K562 (cell line): ENCODE measurements around the gene TRMT2A. TPM values are rescaled to one million over a fixed set of nuclear protein-coding genes. Genes with fewer than 3 reads are reported as not detected.

Source experiments
- ATAC-seq: fragments of 200-7000 bp; cut with Tn5 transposase; 3 replicates; pipeline ENCODE4 v1.9.1; 2020; ENCODE audit warnings: moderate library complexity
- BruUV-seq: library from RNA; stranded (reverse); fragments of 400-500 nt; replicated peaks from 2 replicates; lab custom pipeline; 2021; lab: Mats Ljungman, UMichigan
- CTCF ChIA-PET: fragments of 300-600 bp; formaldehyde crosslinking; extraction: SDS; loops from one replicate; lab custom pipeline; 2021; ENCODE audit warnings: low intra/inter-chr PET ratio; lab: Yijun Ruan, JAX
- POLR2A ChIA-PET: fragments of 300-600, 350-650 bp; sonication (Branson Sonifier 250); formaldehyde crosslinking; extraction: SDS; loops from one replicate; lab custom pipeline; 2021; ENCODE audit warnings: antibody characterized with exemption, inconsistent platforms; lab: Yijun Ruan, JAX
- DNase-seq, 4 experiments: peaks; one replicate each; pipeline versions ENCODE4 v3.0.0 to v3.0.0-alpha.2; 2011 to 2018; ENCODE audit warnings: low spot score in 3 of 4, mixed read lengths in 3 of 4; ENCODE audit errors: extremely low read depth in 1 of 4
- FAIRE-seq: peaks from 2 replicates; lab custom pipeline; 2011; peaks lifted over from hg19 to GRCh38; lab: Jason Lieb, UNC
- H2AFZ ChIP-seq: 2 replicates; pipeline ENCODE4 v1.6.0; 2011; ENCODE audit warnings: low read depth, low read length, control low read depth, inconsistent platforms
- H3K27ac ChIP-seq: fragments of 200-600 bp; 3 replicates; pipeline ENCODE4 v1.8.0; 2011; ENCODE audit warnings: low read depth, mild to moderate bottlenecking, control low read depth, inconsistent platforms, low read length, moderate library complexity, mixed read lengths; ENCODE audit errors: extremely low read depth
- H3K27me3 ChIP-seq, 2 experiments: fragments of 300-600 bp in 1 of 2; 2 replicates in 1 of 2; 3 replicates in 1 of 2; pipeline versions ENCODE4 v1.6.0 to v1.8.0; 2011; ENCODE audit warnings: inconsistent platforms in 2 of 2, low read length in 2 of 2, mild to moderate bottlenecking in 1 of 2, mixed read lengths in 1 of 2, moderate library complexity in 1 of 2; ENCODE audit not compliant: control insufficient read depth in 2 of 2, insufficient read depth in 2 of 2
- H3K36me3 ChIP-seq: fragments of 300-600 bp; 3 replicates; pipeline ENCODE4 v1.8.0; 2011; ENCODE audit warnings: mild to moderate bottlenecking, low read length, inconsistent platforms; ENCODE audit not compliant: control insufficient read depth, insufficient read depth
- H3K4me1 ChIP-seq, 2 experiments: fragments of 200-600 bp in 1 of 2; replicated peaks in 1 of 2; 2 replicates in 1 of 2; 3 replicates in 1 of 2; pipeline versions ENCODE4 v1.5.1 to v1.8.0; 2011; ENCODE audit warnings: inconsistent platforms in 2 of 2, low read length in 2 of 2, mild to moderate bottlenecking in 1 of 2, mixed read lengths in 1 of 2, moderate library complexity in 1 of 2; ENCODE audit not compliant: control insufficient read depth in 2 of 2, insufficient read depth in 2 of 2
- H3K4me2 ChIP-seq: 2 replicates; pipeline ENCODE4 v1.6.1; 2011; ENCODE audit warnings: low read length, control low read depth, inconsistent platforms, mixed read lengths; ENCODE audit not compliant: insufficient read depth
- H3K4me3 ChIP-seq: fragments of 200-600 bp; sonication (generic), shearing (Covaris generic); 2 replicates; pipeline ENCODE4 v1.5.1; 2016; ENCODE audit warnings: control low read depth, inconsistent platforms
- H3K79me2 ChIP-seq: fragments of 200-600 bp; 3 replicates; pipeline ENCODE4 v1.8.0; 2011; ENCODE audit warnings: low read length, inconsistent platforms; ENCODE audit not compliant: control insufficient read depth, insufficient read depth
- H3K9ac ChIP-seq, 2 experiments: 2 replicates each; pipeline versions ENCODE4 v1.6.0 to v1.6.1; 2011; ENCODE audit warnings: low read depth in 2 of 2, low read length in 2 of 2, control low read depth in 1 of 2, inconsistent platforms in 1 of 2, mild to moderate bottlenecking in 1 of 2, mixed read lengths in 1 of 2; ENCODE audit not compliant: insufficient read depth in 1 of 2
- H3K9me1 ChIP-seq: one replicate; pipeline ENCODE4 v1.6.0; 2011; ENCODE audit warnings: inconsistent platforms, mild to moderate bottlenecking, low read length, moderate library complexity; ENCODE audit not compliant: control insufficient read depth, insufficient read depth
- H3K9me3 ChIP-seq: replicated peaks from 2 replicates; pipeline ENCODE4 v1.5.1; 2011; ENCODE audit warnings: low read depth, low read length, inconsistent platforms; ENCODE audit not compliant: control insufficient read depth, insufficient read depth
- H4K20me1 ChIP-seq: replicated peaks from 2 replicates; pipeline ENCODE4 v1.6.1; 2011; ENCODE audit warnings: low read length, inconsistent platforms, mixed read lengths; ENCODE audit not compliant: control insufficient read depth, insufficient read depth
- BRCA1 ChIP-seq, 2 experiments: fragments of 450-650 bp in 1 of 2; sonication (generic) in 1 of 2; formaldehyde crosslinking in 1 of 2; IDR thresholded peaks; 2 replicates each; pipeline versions ENCODE4 v1.5.0 to v1.6.1; 2017 to 2020; ENCODE audit warnings: mild to moderate bottlenecking in 1 of 2, missing genetic modification reagents in 1 of 2
- CREB1 ChIP-seq, 2 experiments: sonication (generic) in 1 of 2; formaldehyde crosslinking in 1 of 2; IDR thresholded peaks; 2 replicates each; pipeline versions ENCODE4 v1.6.1 to v1.8.0; 2012 to 2022; ENCODE audit warnings: inconsistent platforms in 1 of 2, mild to moderate bottlenecking in 1 of 2, missing genetic modification reagents in 1 of 2, moderate library complexity in 1 of 2
- EHMT2 ChIP-seq: fragments of 450-650 bp; IDR thresholded peaks from 2 replicates; pipeline ENCODE4 v1.6.1; 2018; ENCODE audit warnings: antibody characterized with exemption
- ELF2 ChIP-seq: fragments of 250-450 bp; sonication (Bioruptor Pico); IDR thresholded peaks from 2 replicates; pipeline ENCODE4 v1.5.0; 2021; ENCODE audit warnings: mild to moderate bottlenecking
- RBFOX2 ChIP-seq: fragments of 200-400 bp; formaldehyde crosslinking; IDR thresholded peaks from 2 replicates; pipeline ENCODE4 v1.6.1; 2017; ENCODE audit warnings: low read depth, mild to moderate bottlenecking, low read length, moderate library complexity
- XRCC4 ChIP-seq: IDR thresholded peaks from one replicate; pipeline ENCODE4 v1.6.1; 2011; ENCODE audit not compliant: insufficient read depth, insufficient read length; ENCODE audit errors: extremely low read depth
- ZBTB1 ChIP-seq: sonication (generic); formaldehyde crosslinking; IDR thresholded peaks from 2 replicates; pipeline ENCODE4 v1.8.1; 2023; ENCODE audit warnings: missing genetic modification reagents, low read depth, mild to moderate bottlenecking, borderline replicate concordance
- ZNF584 ChIP-seq: fragments of 200-800 bp; sonication (Bioruptor generic); IDR thresholded peaks from 2 replicates; pipeline ENCODE4 v1.6.1; 2016; ENCODE audit warnings: low read depth, mild to moderate bottlenecking, missing genetic modification characterization, missing compliant biosample characterization
- ZNF740 ChIP-seq, 3 experiments: fragments of 200-800 bp in 1 of 3; sonication (Bioruptor generic) in 1 of 3; sonication (generic) in 1 of 3; formaldehyde crosslinking in 1 of 3; IDR thresholded peaks; 2 replicates each; pipeline versions ENCODE4 v1.6.1 to v1.8.0; 2016 to 2022; ENCODE audit warnings: mild to moderate bottlenecking in 2 of 3, missing compliant biosample characterization in 2 of 3, missing genetic modification characterization in 2 of 3, missing genetic modification reagents in 1 of 3
- WGBS: fragments of 100-300 bp; shearing (Covaris generic); methylation state at CpG from one replicate; pipeline ENCODE4 v1.1.6; 2016; ENCODE audit warnings: low coverage, mixed read lengths; ENCODE audit not compliant: insufficient coverage; ENCODE audit errors: missing lambda C conversion rate; 5-methylcytosine and 5-hydroxymethylcytosine counted together
- in situ Hi-C: fragments of 300-500 bp; cut with MboI; formaldehyde crosslinking; loops from 4 replicates; pipeline ENCODE4 v1.15.0; 2018; ENCODE audit warnings: inconsistent platforms, mixed read lengths
- intact Hi-C: fragments of 100-400 bp; cut with micrococcal nuclease; formaldehyde crosslinking; loops from 2 replicates; pipeline ENCODE4 v1.14.2; 2022
- polyA plus RNA-seq, 8 experiments: library from polyadenylated mRNA; depleted of rRNA in 4 of 8; stranded (reverse) in 5 of 8; unstranded in 3 of 8; fragments of >200 nt; fragmentation: Nextera tagmentation in 2 of 8; fragmentation: Illumina TruSeq in 1 of 8; extraction: Ambion mirVana in 2 of 8; extraction: Trizol in 1 of 8; gene quantifications; 2 replicates each; pipeline versions ENCODE4 v1.2.1 to v1.2.3, GENCODE V29; 2011 to 2014; ENCODE audit warnings: inconsistent platforms in 1 of 8, missing spikeins in 1 of 8
- total RNA-seq, 7 experiments: library from RNA; depleted of rRNA in 6 of 7; stranded (reverse); fragments of >200 nt in 6 of 7; fragmentation: Illumina TruSeq in 2 of 7; extraction: Trizol in 2 of 7; gene quantifications; 2 replicates each; pipeline versions ENCODE4 v1.2.1 to v1.2.3, GENCODE V29; 2011 to 2021; ENCODE audit warnings: low replicate concordance in 1 of 7
- TF ChIP-seq, protein P1 (sequence below), 2 experiments: fragments of 250-450 bp in 1 of 2; fragments of 450-650 bp in 1 of 2; sonication (Bioruptor Pico) in 1 of 2; IDR thresholded peaks; 2 replicates each; pipeline versions ENCODE4 v1.6.1 to v1.8.0; 2016 to 2021; ENCODE audit warnings: mild to moderate bottlenecking in 2 of 2, moderate library complexity in 2 of 2, missing compliant biosample characterization in 1 of 2, missing genetic modification characterization in 1 of 2
- TF ChIP-seq, protein P2 (sequence below), 3 experiments: fragments of 200-800 bp in 1 of 3; fragments of 250-450 bp in 1 of 3; fragments of 450-650 bp in 1 of 3; sonication (Bioruptor Pico) in 1 of 3; sonication (Bioruptor generic) in 1 of 3; formaldehyde crosslinking in 1 of 3; IDR thresholded peaks; 2 replicates each; pipeline versions ENCODE4 v1.6.1 to v1.8.0; 2016 to 2022; ENCODE audit warnings: mild to moderate bottlenecking in 2 of 3, missing genetic modification characterization in 2 of 3, missing compliant biosample characterization in 1 of 3, moderate library complexity in 1 of 3

TRMT2A gene
- total and polyA plus RNA-seq, 9 of the 15 experiments (the other 6 are each of a cell fraction or from before 2014, with no cell fraction given) = 1.6 to 265 (median 140) TPM

DNA sequence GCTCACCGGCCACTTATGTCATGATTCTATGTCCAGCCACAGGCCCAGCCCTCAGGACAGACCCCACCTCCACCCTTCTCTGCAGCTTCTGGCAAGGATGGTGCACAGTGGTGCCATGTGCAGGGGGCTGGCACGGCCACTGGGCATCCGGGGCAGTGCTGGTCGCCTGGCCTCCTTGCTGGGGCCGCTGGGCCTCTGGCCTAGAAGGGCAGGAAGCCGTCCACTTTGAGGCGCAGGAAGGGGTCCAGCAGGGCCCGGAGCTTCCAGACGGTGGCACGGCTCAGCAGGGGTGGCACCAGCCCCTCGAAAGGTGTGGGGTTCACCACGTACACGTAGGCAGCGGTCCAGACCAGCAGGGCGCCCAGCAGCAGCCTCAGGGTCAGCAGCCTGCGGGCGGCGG lies 31.4 kb upstream of the TRMT2A start (continued):
- 0 out of 2 replicates have a peak, but pooled peaks have one; percentile 17 for TF ChIP-seq ZBTB1 (CRISPR knock-in tag)
- peak; percentile 33; the same call in 1 of the 2 replicates for TF ChIP-seq RBFOX2
- no peak for TF ChIP-seq ELF2
- no peak for TF ChIP-seq BRCA1 (IDR thresholded peaks at IDR 0.05)
- 0 out of 2 replicates have a peak, but pooled peaks have one; percentile 72 for TF ChIP-seq BRCA1 (CRISPR knock-in tag; IDR thresholded peaks at IDR 0.05)

DNA sequence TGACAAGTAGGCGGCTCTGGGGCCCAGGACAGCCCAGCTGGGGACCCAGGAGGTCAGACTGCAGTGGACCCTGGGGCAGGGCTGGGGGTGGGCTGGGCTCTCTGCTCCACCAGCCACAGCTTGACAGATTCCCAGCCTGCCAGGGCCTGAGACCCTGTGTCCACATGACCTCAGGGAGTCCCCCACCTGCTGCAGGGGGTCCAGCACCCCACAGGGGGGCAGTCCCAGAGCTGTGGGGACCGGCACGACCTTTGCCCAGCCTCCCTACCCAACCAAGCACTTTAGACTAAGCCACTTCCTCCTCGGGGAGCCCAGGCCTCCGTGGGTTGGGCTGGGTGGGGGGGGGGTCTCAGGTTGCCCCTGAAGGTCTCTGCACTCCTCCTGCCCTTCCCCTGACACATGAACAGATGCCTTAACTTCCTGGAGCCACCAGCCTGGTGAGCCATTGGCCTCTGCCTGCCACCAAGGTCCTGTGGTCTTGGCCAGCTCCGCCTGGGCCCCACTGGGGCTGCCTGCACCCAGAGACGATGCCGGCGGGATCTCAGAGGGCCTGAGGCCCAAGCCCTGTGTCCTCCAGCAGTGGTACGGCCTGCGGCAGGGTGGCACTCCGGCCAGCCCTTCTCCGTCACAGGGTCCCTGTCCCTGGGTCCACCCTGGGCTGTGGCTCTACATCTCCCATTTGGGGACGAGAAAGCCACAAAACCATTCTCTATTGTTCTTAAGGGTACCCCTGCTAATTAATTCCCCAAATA lies 30.4 kb upstream of the TRMT2A start:
- in situ Hi-C loops = no loop called here
- Histone ChIP-seq H3K4me2 (no peak overlapping the region), H3K9ac (no peak overlapping the region), H3K79me2 (no peaks in the 10 kb centered on the region), H4K20me1 (peaks cover 21% of the 10 kb centered on the region), H3K36me3 (no peaks in the 10 kb centered on the region; the same call in 2 of the 3 replicates), H3K4me1 (peaks cover 0 to 84% of the 10 kb centered on the region in 2 experiments; a peak in 2 of 5 replicates), H3K4me3 (no peak overlapping the region), H3K9me1 (no peaks in the 10 kb centered on the region), H3K27ac (no peak overlapping the region), H3K27me3 (peaks cover 4 to 7% of the 10 kb centered on the region in 2 experiments; a peak in 3 of 5 replicates), H3K9me3 (no peaks in the 10 kb centered on the region), H2AFZ (no peak overlapping the region)
- FAIRE-seq (peak; percentile 26), ATAC-seq (no peak), DNase-seq (no peak)
- no TSS peak for BruUV-seq
- ChIA-PET POLR2A (interaction anchor here (0.5 to 1.6 kb wide), 4 partner anchors 9 to 181 kb away, joined by 3 to 6 read pairs (median 3); no protein-coding TSS in a partner anchor), CTCF (no interaction called here)
- WGBS = 46% methylated on average over 14 of the region's 14 CpGs
- intact Hi-C loops = no loop called here
- TF ChIP-seq ZNF740 (CRISPR knock-in tag; IDR thresholded peaks at IDR 0.05) (peak; percentile 65), ZNF740 (tag; IDR thresholded peaks at IDR 0.05) (no peak), EHMT2 (no peak), XRCC4 (no peak), ZNF584 (CRISPR knock-in tag) (no peak), CREB1 (IDR thresholded peaks at IDR 0.05) (no peak), CREB1 (CRISPR knock-in tag; IDR thresholded peaks at IDR 0.05) (peak; percentile 49; the same call in 1 of the 2 replicates)
- TF ChIP-seq, protein P1, sequence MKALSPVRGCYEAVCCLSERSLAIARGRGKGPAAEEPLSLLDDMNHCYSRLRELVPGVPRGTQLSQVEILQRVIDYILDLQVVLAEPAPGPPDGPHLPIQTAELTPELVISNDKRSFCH (CRISPR knock-in tag; IDR thresholded peaks at IDR 0.05) = no peak
- TF ChIP-seq, protein P1 (tag; IDR thresholded peaks at IDR 0.05) = no peak
- TF ChIP-seq, protein P2, sequence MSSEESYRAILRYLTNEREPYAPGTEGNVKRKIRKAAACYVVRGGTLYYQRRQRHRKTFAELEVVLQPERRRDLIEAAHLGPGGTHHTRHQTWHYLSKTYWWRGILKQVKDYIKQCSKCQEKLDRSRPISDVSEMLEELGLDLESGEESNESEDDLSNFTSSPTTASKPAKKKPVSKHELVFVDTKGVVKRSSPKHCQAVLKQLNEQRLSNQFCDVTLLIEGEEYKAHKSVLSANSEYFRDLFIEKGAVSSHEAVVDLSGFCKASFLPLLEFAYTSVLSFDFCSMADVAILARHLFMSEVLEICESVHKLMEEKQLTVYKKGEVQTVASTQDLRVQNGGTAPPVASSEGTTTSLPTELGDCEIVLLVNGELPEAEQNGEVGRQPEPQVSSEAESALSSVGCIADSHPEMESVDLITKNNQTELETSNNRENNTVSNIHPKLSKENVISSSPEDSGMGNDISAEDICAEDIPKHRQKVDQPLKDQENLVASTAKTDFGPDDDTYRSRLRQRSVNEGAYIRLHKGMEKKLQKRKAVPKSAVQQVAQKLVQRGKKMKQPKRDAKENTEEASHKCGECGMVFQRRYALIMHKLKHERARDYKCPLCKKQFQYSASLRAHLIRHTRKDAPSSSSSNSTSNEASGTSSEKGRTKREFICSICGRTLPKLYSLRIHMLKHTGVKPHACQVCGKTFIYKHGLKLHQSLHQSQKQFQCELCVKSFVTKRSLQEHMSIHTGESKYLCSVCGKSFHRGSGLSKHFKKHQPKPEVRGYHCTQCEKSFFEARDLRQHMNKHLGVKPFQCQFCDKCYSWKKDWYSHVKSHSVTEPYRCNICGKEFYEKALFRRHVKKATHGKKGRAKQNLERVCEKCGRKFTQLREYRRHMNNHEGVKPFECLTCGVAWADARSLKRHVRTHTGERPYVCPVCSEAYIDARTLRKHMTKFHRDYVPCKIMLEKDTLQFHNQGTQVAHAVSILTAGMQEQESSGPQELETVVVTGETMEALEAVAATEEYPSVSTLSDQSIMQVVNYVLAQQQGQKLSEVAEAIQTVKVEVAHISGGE (CRISPR knock-in tag; IDR thresholded peaks at IDR 0.05) = 0 out of 6 replicates have a peak, but pooled peaks of 1 of the 3 experiments have one; percentile 7
